ENCODE results near the gene OTUD3.

GRCh38 chr1:19946331-19946751 lies 64.1 kb downstream of the OTUD3 start:
- TF ChIP-seq CTCF (IDR thresholded peaks at IDR 0.05; ENCODE audit: insufficient read depth, low read length, poor library complexity, severe bottlenecking), result no peak
- no peak for TF ChIP-seq EZH2phosphoT487 (conservative IDR thresholded peaks at IDR 0.05; ENCODE audit: low read length)
